H9 (cell line): Measurements from ENCODE around the gene SEMA3C. TPM values are rescaled to one million over a fixed set of nuclear protein-coding genes. Genes with fewer than 3 reads are reported as not detected.

Source experiments
- DNase-seq: peaks from one replicate; pipeline ENCODE4 v3.0.0-alpha.2; 2017
- H2AFZ ChIP-seq: one replicate; pipeline ENCODE4 v1.6.1; 2013; ENCODE audit warnings: mild to moderate bottlenecking, low read length, control low read depth, moderate library complexity
- H2AK5ac ChIP-seq: 2 replicates; pipeline ENCODE4 v1.6.1; 2013; ENCODE audit warnings: low read length, control low read depth, mixed read lengths; ENCODE audit not compliant: insufficient read length
- H2BK120ac ChIP-seq: one replicate; pipeline ENCODE4 v1.6.1; 2013; ENCODE audit warnings: low read depth, mild to moderate bottlenecking, low read length, control low read depth, inconsistent platforms; ENCODE audit not compliant: poor library complexity, severe bottlenecking
- H2BK12ac ChIP-seq: 2 replicates; pipeline ENCODE4 v1.6.1; 2013; ENCODE audit warnings: low read length, control low read depth, mixed read lengths, low read depth; ENCODE audit not compliant: insufficient read length
- H2BK15ac ChIP-seq: 2 replicates; pipeline ENCODE4 v1.6.1; 2013; ENCODE audit warnings: low read depth, low read length, control low read depth
- H2BK20ac ChIP-seq: one replicate; pipeline ENCODE4 v1.6.1; 2013; ENCODE audit warnings: low read depth, mild to moderate bottlenecking, low read length, control low read depth, inconsistent platforms; ENCODE audit not compliant: poor library complexity, severe bottlenecking
- H2BK5ac ChIP-seq: 2 replicates; pipeline ENCODE4 v1.6.1; 2013; ENCODE audit warnings: low read length, control low read depth, mixed read lengths; ENCODE audit not compliant: insufficient read length
- H3K14ac ChIP-seq: 2 replicates; pipeline ENCODE4 v1.6.1; 2013; ENCODE audit warnings: low read length, control low read depth; ENCODE audit not compliant: insufficient read depth
- H3K18ac ChIP-seq: 2 replicates; pipeline ENCODE4 v1.6.1; 2013; ENCODE audit warnings: low read depth, mild to moderate bottlenecking, mixed read lengths, low read length, control low read depth; ENCODE audit not compliant: insufficient read length
- H3K23ac ChIP-seq: 2 replicates; pipeline ENCODE4 v1.6.1; 2013; ENCODE audit warnings: low read length, control low read depth, mixed read lengths, low read depth; ENCODE audit not compliant: insufficient read length
- H3K23me2 ChIP-seq: 2 replicates; pipeline ENCODE4 v1.6.1; 2013; ENCODE audit warnings: low read depth, mild to moderate bottlenecking, mixed read lengths, low read length, control low read depth; ENCODE audit not compliant: insufficient read length, poor library complexity, severe bottlenecking
- H3K27ac ChIP-seq: 2 replicates; pipeline ENCODE4 v1.5.1; 2013; ENCODE audit warnings: low read length, control low read depth, mixed read lengths, low read depth; ENCODE audit not compliant: insufficient read length
- H3K27me3 ChIP-seq: 2 replicates; pipeline ENCODE4 v1.6.1; 2013; ENCODE audit warnings: low read length, control low read depth, inconsistent platforms; ENCODE audit not compliant: insufficient read depth
- H3K4ac ChIP-seq: 2 replicates; pipeline ENCODE4 v1.6.1; 2013; ENCODE audit warnings: low read depth, mild to moderate bottlenecking, control low read depth, inconsistent platforms, low read length, moderate library complexity
- H3K4me1 ChIP-seq: 2 replicates; pipeline ENCODE4 v1.6.1; 2013; ENCODE audit warnings: low read length, control low read depth, inconsistent platforms; ENCODE audit not compliant: insufficient read depth
- H3K4me2 ChIP-seq: 2 replicates; pipeline ENCODE4 v1.6.1; 2013; ENCODE audit warnings: low read length, control low read depth, mixed read lengths; ENCODE audit not compliant: insufficient read length, insufficient read depth
- H3K56ac ChIP-seq: 2 replicates; pipeline ENCODE4 v1.6.1; 2013; ENCODE audit warnings: low read depth, mild to moderate bottlenecking, mixed read lengths, low read length, control low read depth; ENCODE audit not compliant: insufficient read length
- H3K79me1 ChIP-seq: 2 replicates; pipeline ENCODE4 v1.6.1; 2013; ENCODE audit warnings: low read depth, mild to moderate bottlenecking, moderate library complexity, low read length, control low read depth, inconsistent platforms; ENCODE audit not compliant: insufficient read depth, poor library complexity, severe bottlenecking
- H3K79me2 ChIP-seq: 2 replicates; pipeline ENCODE4 v1.6.1; 2013; ENCODE audit warnings: low read length, control low read depth, inconsistent platforms; ENCODE audit not compliant: insufficient read depth
- H3K9ac ChIP-seq: 2 replicates; pipeline ENCODE4 v1.6.1; 2013; ENCODE audit warnings: low read length, control low read depth, mixed read lengths; ENCODE audit not compliant: insufficient read length; ENCODE audit errors: extremely low read depth
- H3K9me3 ChIP-seq: one replicate; pipeline ENCODE4 v1.6.1; 2013; ENCODE audit warnings: low read depth, low read length, inconsistent platforms; ENCODE audit not compliant: control insufficient read depth
- H3T11ph ChIP-seq: one replicate; pipeline ENCODE4 v1.6.1; 2013; ENCODE audit warnings: mild to moderate bottlenecking, low read length, control low read depth, inconsistent platforms
- H4K20me1 ChIP-seq: one replicate; pipeline ENCODE4 v1.6.1; 2013; ENCODE audit not compliant: control insufficient read depth, insufficient read length, insufficient read depth
- H4K5ac ChIP-seq: 2 replicates; pipeline ENCODE4 v1.6.1; 2013; ENCODE audit warnings: low read depth, mild to moderate bottlenecking, mixed read lengths, low read length, control low read depth; ENCODE audit not compliant: insufficient read length
- H4K8ac ChIP-seq: replicated peaks from 2 replicates; pipeline ENCODE4 v1.6.1; 2013; ENCODE audit warnings: low read length, control low read depth, mixed read lengths, low read depth; ENCODE audit not compliant: insufficient read length
- H4K91ac ChIP-seq: 2 replicates; pipeline ENCODE4 v1.6.1; 2013; ENCODE audit warnings: low read depth, mild to moderate bottlenecking, moderate library complexity, mixed read lengths, low read length, control low read depth; ENCODE audit not compliant: insufficient read length
- H3K27ac Mint-ChIP-seq, 3 experiments: 2 replicates in 2 of 3; 3 replicates in 1 of 3; pipeline ENCODE4 v1.8.0; 2020 to 2021; ENCODE audit warnings: mixed read lengths in 3 of 3, mild to moderate bottlenecking in 1 of 3, moderate library complexity in 1 of 3
- H3K27me3 Mint-ChIP-seq: 2 replicates; pipeline ENCODE4 v1.8.0; 2021; ENCODE audit warnings: low read depth, mild to moderate bottlenecking, moderate library complexity, mixed read lengths
- H3K36me3 Mint-ChIP-seq, 3 experiments: 2 replicates in 2 of 3; 3 replicates in 1 of 3; pipeline ENCODE4 v1.8.0; 2020 to 2021; ENCODE audit warnings: low read depth in 3 of 3, mixed read lengths in 3 of 3; ENCODE audit not compliant: insufficient read depth in 1 of 3
- H3K4me1 Mint-ChIP-seq, 2 experiments: 2 replicates each; pipeline ENCODE4 v1.8.0; 2020; ENCODE audit warnings: mixed read lengths in 2 of 2
- H3K4me3 Mint-ChIP-seq, 2 experiments: 2 replicates in 1 of 2; 3 replicates in 1 of 2; pipeline ENCODE4 v1.8.0; 2020 to 2021; ENCODE audit warnings: mild to moderate bottlenecking in 2 of 2, mixed read lengths in 2 of 2, moderate library complexity in 1 of 2
- H3K9me3 Mint-ChIP-seq, 2 experiments: 2 replicates in 1 of 2; 3 replicates in 1 of 2; pipeline ENCODE4 v1.8.0; 2020; ENCODE audit warnings: mild to moderate bottlenecking in 2 of 2, mixed read lengths in 2 of 2, moderate library complexity in 1 of 2
- CTCF ChIP-seq: fragments of 200-600 bp; sonication (generic); conservative IDR thresholded peaks from 3 replicates; pipeline ENCODE4 v1.8.0; 2021; ENCODE audit warnings: antibody characterized with exemption, mild to moderate bottlenecking
- WGBS: extraction: QIAGEN DNeasy Blood & Tissue Kit; methylation state at CpG from one replicate; pipeline ENCODE4 v1.1.7; 2013; ENCODE audit warnings: missing lambda C conversion rate, low lambda C conversion rate, mixed read lengths; ENCODE audit not compliant: insufficient read length; ENCODE audit errors: extremely low coverage; 5-methylcytosine and 5-hydroxymethylcytosine counted together
- total RNA-seq: library from RNA; stranded (reverse); gene quantifications from 2 replicates; pipeline ENCODE4 v1.2.1, GENCODE V29; 2021

The SEMA3C gene
- total RNA-seq, 1 experiment from 2014 or later, result 1.6 TPM

GRCh38 chr7:80838643-80839042 is 80.2 kb downstream of the SEMA3C start:
- Mint-ChIP-seq H3K36me3 (no peaks in the 10 kb centered on the region), H3K9me3 (no peaks in the 10 kb centered on the region), H3K27ac (no peak overlapping the region), H3K4me1 (peaks cover 24 to 29% of the 10 kb centered on the region in 2 experiments), H3K4me3 (no peak overlapping the region), H3K27me3 (no peaks in the 10 kb centered on the region)
- Histone ChIP-seq H3K27ac (no peak overlapping the region), H3K27me3 (no peaks in the 10 kb centered on the region), H3K23ac (no peak overlapping the region), H3K9ac (no peak overlapping the region), H3K18ac (no peak overlapping the region), H3K14ac (no peak overlapping the region), H2BK20ac (no peak overlapping the region), H2BK12ac (no peak overlapping the region), H2AFZ (no peak overlapping the region), H3T11ph (no peak overlapping the region), H3K79me1 (no peaks in the 10 kb centered on the region), H4K8ac (no peak overlapping the region), H3K9me3 (no peaks in the 10 kb centered on the region), H3K56ac (no peak overlapping the region), H2BK120ac (no peak overlapping the region), H3K4ac (no peak overlapping the region), H3K4me2 (no peak overlapping the region), H4K5ac (no peak overlapping the region), H3K23me2 (no peaks in the 10 kb centered on the region), H4K20me1 (no peaks in the 10 kb centered on the region), H2AK5ac (no peak overlapping the region), H2BK5ac (no peak overlapping the region), H3K4me1 (no peaks in the 10 kb centered on the region; the same call in 1 of the 2 replicates), H2BK15ac (no peak overlapping the region), H4K91ac (no peak overlapping the region), H3K79me2 (no peaks in the 10 kb centered on the region)
- WGBS, result no CpG with 5 or more reads among the region's 2 CpGs
- no peak for DNase-seq
- TF ChIP-seq CTCF, result no peak
